Ascending aorta (tissue), 2 donors: ENCODE data around the gene DNAH8. TPM values are rescaled to one million over a fixed set of nuclear protein-coding genes. Genes with fewer than 3 reads are reported as not detected.

Experiments used
- DNase-seq, 2 donors: peaks; one replicate each; pipeline ENCODE4 v3.0.0-alpha.2; 2019; ENCODE audit warnings: low spot score in 2 of 2
- H3K27ac ChIP-seq, 2 donors: fragments of 200-600 bp; sonication (generic); one replicate each; pipeline ENCODE4 v1.5.1; 2016 to 2017; ENCODE audit warnings: mild to moderate bottlenecking in 1 of 2
- H3K27me3 ChIP-seq: fragments of 200-600 bp; sonication (generic); one replicate; pipeline ENCODE4 v1.5.1; 2017
- H3K36me3 ChIP-seq, 2 donors: fragments of 200-600 bp; sonication (generic); one replicate each; pipeline ENCODE4 v1.5.1; 2016
- H3K4me1 ChIP-seq, 2 donors: fragments of 200-600 bp; sonication (generic); one replicate each; pipeline ENCODE4 v1.5.1; 2016 to 2017; ENCODE audit warnings: mild to moderate bottlenecking in 1 of 2
- H3K4me3 ChIP-seq, 2 donors: fragments of 200-600 bp; sonication (generic); one replicate each; pipeline ENCODE4 v1.5.1; 2016 to 2017; ENCODE audit warnings: mild to moderate bottlenecking in 1 of 2
- H3K9me3 ChIP-seq, 2 donors: fragments of 200-600 bp; sonication (generic); one replicate each; pipeline ENCODE4 v1.5.1; 2016
- intact Hi-C: fragments of 100-400 bp; cut with DNase I; formaldehyde crosslinking; loops from one replicate; pipeline ENCODE4 v1.15.1; 2023
- total RNA-seq: library from RNA; depleted of rRNA; stranded (reverse); fragments of >200 nt; gene quantifications from one replicate; pipeline ENCODE4 v1.1.0, GENCODE V29; 2016
- TF ChIP-seq, protein P1 (sequence below), 3 experiments: fragments of 200-600 bp in 2 of 3; fragments of 450-650 bp in 1 of 3; sonication (generic) in 2 of 3; IDR thresholded peaks; one replicate each; pipeline ENCODE4 v1.5.1; 2016 to 2019; ENCODE audit warnings: antibody characterized with exemption in 3 of 3, mild to moderate bottlenecking in 1 of 3, moderate library complexity in 1 of 3

The DNAH8 gene
- total RNA-seq, 1 donor from 2014 or later: not detected

DNA sequence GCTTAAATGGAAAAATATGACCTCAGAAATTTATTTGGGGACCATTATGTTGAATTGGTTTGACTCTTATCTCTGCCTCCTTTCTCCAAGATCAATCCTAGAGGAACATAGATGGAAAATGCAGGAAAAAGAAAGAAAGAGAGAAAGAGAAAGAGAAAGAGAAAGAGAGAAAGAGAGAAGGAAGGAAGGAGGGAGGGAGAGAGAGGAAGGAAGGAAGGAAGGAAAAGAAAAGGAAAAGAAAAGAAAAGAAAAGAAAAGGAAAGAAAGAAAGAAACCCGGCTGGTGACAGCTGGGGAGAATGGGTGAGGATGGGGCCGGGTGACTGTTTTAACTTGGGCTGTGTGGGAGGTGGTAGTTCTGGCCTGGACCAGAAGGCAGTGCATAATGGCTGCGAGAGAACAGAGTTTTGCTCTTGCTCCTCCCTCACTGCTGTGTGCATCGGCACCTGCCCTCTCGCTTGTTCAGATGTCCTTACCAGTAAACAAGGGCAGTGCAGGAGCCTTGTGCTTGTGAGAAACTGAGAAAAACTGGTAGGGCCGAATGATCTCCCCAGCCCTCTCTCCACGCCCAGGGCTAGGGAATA, 36.8 kb upstream of the DNAH8 start:
- no peak for DNase-seq
- intact Hi-C loops: no loop called here
- no peaks in the 10 kb centered on the region for H3K9me3 ChIP-seq
- H3K4me1 ChIP-seq: no peaks in the 10 kb centered on the region
- H3K27ac ChIP-seq: no peak overlapping the region
- peaks cover 28 to 40% of the 10 kb centered on the region in 2 donors for H3K36me3 ChIP-seq
- TF ChIP-seq, protein P1, sequence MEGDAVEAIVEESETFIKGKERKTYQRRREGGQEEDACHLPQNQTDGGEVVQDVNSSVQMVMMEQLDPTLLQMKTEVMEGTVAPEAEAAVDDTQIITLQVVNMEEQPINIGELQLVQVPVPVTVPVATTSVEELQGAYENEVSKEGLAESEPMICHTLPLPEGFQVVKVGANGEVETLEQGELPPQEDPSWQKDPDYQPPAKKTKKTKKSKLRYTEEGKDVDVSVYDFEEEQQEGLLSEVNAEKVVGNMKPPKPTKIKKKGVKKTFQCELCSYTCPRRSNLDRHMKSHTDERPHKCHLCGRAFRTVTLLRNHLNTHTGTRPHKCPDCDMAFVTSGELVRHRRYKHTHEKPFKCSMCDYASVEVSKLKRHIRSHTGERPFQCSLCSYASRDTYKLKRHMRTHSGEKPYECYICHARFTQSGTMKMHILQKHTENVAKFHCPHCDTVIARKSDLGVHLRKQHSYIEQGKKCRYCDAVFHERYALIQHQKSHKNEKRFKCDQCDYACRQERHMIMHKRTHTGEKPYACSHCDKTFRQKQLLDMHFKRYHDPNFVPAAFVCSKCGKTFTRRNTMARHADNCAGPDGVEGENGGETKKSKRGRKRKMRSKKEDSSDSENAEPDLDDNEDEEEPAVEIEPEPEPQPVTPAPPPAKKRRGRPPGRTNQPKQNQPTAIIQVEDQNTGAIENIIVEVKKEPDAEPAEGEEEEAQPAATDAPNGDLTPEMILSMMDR (IDR thresholded peaks at IDR 0.05): no peak
- H3K4me3 ChIP-seq: no peak overlapping the region
- no peaks in the 10 kb centered on the region for H3K27me3 ChIP-seq

DNA sequence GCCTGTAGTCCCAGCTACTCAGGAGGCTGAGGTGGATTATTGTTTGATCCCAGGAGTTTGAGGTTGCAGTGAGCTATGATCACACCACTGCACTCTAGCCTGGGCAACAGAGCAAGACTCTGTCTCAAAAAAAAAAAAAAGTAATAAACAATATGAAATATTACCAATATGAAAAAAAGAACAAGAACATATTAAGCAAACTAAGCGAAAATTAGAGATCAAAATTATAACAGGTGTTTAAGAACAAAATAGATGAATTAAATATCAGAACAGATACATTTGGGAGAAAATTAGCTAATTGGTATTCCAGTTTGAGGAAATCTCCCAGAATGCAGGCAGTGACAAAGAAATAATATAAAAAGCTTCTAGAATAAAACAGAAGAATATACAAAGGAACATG, 35.4 kb upstream of the DNAH8 start:
- TF ChIP-seq, protein P1 (IDR thresholded peaks at IDR 0.05): no peak
- peaks cover 30 to 51% of the 10 kb centered on the region in 2 donors for H3K36me3 ChIP-seq
- H3K27me3 ChIP-seq: no peaks in the 10 kb centered on the region
- H3K27ac ChIP-seq: no peak overlapping the region
- no peak overlapping the region for H3K4me3 ChIP-seq
- H3K4me1 ChIP-seq: no peaks in the 10 kb centered on the region
- intact Hi-C loops: no loop called here
- no peaks in the 10 kb centered on the region for H3K9me3 ChIP-seq
- no peak for DNase-seq

- intact Hi-C loops: no loop called here
- Histone ChIP-seq H3K27ac (no peak overlapping the region), H3K4me3 (no peak overlapping the region), H3K9me3 (no peaks in the 10 kb centered on the region), H3K36me3 (peaks cover 25 to 40% of the 10 kb centered on the region in 2 donors), H3K27me3 (no peaks in the 10 kb centered on the region), H3K4me1 (no peaks in the 10 kb centered on the region)
- TF ChIP-seq, protein P1 (IDR thresholded peaks at IDR 0.05): no peak
- DNase-seq: no peak
These were observed 33.3 kb upstream of the DNAH8 start for GRCh38 chr6:38681850-38682249.

GRCh38 chr6:38684237-38684636, 30.9 kb upstream of the DNAH8 start:
- TF ChIP-seq, protein P1 (IDR thresholded peaks at IDR 0.05): no peak
- Histone ChIP-seq H3K9me3 (no peaks in the 10 kb centered on the region), H3K36me3 (peaks cover 12 to 21% of the 10 kb centered on the region in 2 donors), H3K27ac (no peak overlapping the region), H3K27me3 (no peaks in the 10 kb centered on the region), H3K4me1 (no peaks in the 10 kb centered on the region), H3K4me3 (no peak overlapping the region)
- intact Hi-C loops: no loop called here
- DNase-seq: no peak

DNA sequence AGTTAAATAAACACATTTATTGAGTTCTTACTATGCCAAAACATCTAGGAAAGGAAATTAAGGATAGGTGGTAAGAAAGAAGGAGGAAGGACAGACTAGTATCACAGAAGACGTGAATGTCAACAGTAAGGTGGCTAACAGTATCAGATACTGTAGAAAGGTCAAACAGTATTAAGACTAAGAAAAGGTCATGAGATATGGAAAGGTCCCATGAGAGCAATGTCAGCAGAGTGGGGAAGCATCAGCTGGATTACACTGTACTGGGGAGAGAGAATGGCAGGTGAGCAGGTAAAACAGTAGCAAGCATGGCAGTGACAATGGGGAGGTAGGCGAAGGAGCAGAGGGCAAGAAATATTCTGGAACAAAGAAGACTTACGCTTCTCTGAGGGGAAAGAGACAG, 30.2 kb upstream of the DNAH8 start:
- Histone ChIP-seq H3K4me3 (no peak overlapping the region), H3K27me3 (no peaks in the 10 kb centered on the region), H3K9me3 (no peaks in the 10 kb centered on the region), H3K27ac (no peak overlapping the region), H3K36me3 (peaks cover 11 to 20% of the 10 kb centered on the region in 2 donors), H3K4me1 (no peaks in the 10 kb centered on the region)
- TF ChIP-seq, protein P1 (IDR thresholded peaks at IDR 0.05): no peak
- no peak for DNase-seq
- intact Hi-C loops: no loop called here
